Caki2 (cell line): ENCODE results near the gene CNOT1. TPM values are rescaled to one million over a fixed set of nuclear protein-coding genes. Genes with fewer than 3 reads are reported as not detected.

Experiments used
- DNase-seq: peaks from one replicate; pipeline ENCODE4 v3.0.0-alpha.2; 2015; ENCODE audit warnings: low read depth
- in situ Hi-C: cut with HindIII; loops from 2 replicates; pipeline ENCODE4 v1.10.0; 2016; ENCODE audit warnings: low sequenced_read_pairs, low pct_unique_long_range_greater_than_20kb, mixed read lengths
- total RNA-seq: library from RNA; depleted of rRNA; stranded (reverse); fragments of >200 nt; shearing (Covaris generic); gene quantifications from 2 replicates; pipeline ENCODE4 v1.2.3, GENCODE V29; 2014; ENCODE audit warnings: low replicate concordance; rRNA removed

Gene CNOT1
- total RNA-seq, 1 experiment from 2014 or later: 60.7 TPM

DNA sequence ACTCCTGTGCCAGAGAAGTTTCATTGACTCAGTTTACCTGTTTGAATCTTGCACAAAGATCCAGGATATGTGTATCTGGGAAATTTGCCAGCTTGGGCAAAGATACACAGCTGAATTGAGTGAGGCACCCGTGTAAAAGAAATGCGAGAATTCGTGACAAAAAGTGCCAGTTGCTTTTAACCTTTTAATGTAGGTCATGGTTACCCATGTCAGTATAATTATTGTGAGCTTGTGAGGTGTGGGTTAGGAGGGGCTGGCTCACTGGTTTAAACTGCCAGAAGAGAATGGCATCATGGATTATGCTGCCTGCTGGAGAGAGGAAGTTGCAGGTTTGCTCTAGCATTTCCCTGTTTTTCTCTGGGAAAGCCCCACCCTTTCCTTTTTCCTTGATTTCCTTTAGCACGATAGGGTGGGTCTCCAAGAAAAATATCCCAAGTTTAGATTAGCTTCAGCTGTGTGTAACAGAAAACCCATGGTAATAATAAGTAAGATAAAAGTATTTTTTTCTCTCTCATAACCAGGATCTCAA lies 154.5 kb downstream of the CNOT1 start:
- in situ Hi-C loops: no loop called here

GRCh38 chr16:58474296-58474695 lies 155.3 kb downstream of the CNOT1 start:
- in situ Hi-C loops: no loop called here
- DNase-seq: no peak

More for the DNA sequence above, 154.5 kb downstream of the CNOT1 start:
- no peak for DNase-seq

- no peak for DNase-seq
These were observed 156.8 kb downstream of the CNOT1 start for GRCh38 chr16:58472827-58473226.

GRCh38 chr16:58472266-58472665 lies 157.4 kb downstream of the CNOT1 start:
- in situ Hi-C loops: no loop called here

More at GRCh38 chr16:58472827-58473226, 156.8 kb downstream of the CNOT1 start:
- in situ Hi-C loops: no loop called here

DNA sequence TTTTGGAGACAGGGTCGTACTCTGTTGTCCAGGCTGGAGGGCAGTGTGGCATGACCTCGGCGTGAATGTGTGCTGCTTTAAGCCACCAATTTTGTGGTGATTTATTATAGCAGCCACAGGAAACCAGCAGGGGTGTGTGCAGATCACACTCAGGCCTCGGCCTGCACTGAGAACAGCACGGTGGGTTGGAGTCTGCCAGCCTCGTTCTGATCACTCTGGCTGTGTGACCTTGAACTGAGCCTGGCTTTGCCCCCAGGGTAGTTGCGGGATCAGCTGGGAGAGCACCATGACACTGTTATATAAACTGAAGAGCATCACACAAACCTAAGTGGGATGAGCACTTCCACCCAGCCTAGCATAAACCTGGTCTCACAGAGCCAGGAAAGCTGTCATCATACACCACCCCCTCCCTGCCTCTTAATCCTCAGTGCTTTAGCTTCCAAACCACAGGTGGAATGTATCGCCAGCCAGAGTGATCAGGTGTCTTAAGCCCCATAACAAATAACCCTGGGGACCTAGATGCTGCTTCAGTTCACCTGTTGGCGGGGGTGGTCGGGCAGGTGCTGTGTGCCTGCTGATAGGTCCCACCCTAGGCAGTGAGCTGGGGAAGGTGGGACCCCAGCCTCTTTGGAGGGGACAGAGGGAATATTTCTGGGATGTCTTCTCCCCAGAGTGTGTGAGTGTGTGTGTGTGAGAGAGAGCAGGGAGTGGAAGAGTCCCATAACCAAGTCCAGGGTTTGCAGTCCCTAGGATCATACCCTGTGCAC lies 158.2 kb downstream of the CNOT1 start:
- in situ Hi-C loops: no loop called here
- DNase-seq: no peak

More at GRCh38 chr16:58472266-58472665, 157.4 kb downstream of the CNOT1 start:
- DNase-seq: no peak

Other genes starting within 250 kb of the CNOT1 start
- gene GINS3, start 237.4 kb downstream of the CNOT1 start, total RNA-seq: 8.2 and 17.2 TPM in 2 replicates
- 72.1 and 115 TPM in 2 replicates for gene NDRG4, start 129.7 kb downstream of the CNOT1 start, total RNA-seq
- gene SETD6, start 114.3 kb downstream of the CNOT1 start, total RNA-seq: 17.8 and 26.2 TPM in 2 replicates
- 7.7 and 24.3 TPM in 2 replicates for gene SLC38A7, start 54.9 kb upstream of the CNOT1 start, total RNA-seq
- 58.3 and 63.1 TPM in 2 replicates for gene GOT2, start 104.5 kb upstream of the CNOT1 start, total RNA-seq